Spinal cord (tissue), 10 donors: ENCODE data around the gene CACNA1D. TPM values are rescaled to one million over a fixed set of nuclear protein-coding genes. Genes with fewer than 3 reads are reported as not detected.
A peak's percentile ranks its signal among the peaks of the same experiment; 100 is the strongest.

Source experiments
- DNase-seq, 6 donors: peaks; one replicate each; pipeline versions ENCODE4 v3.0.0 to v3.0.0-alpha.2; 2013 to 2015; ENCODE audit warnings: low spot score in 6 of 6, low read depth in 4 of 6
- H3K27ac ChIP-seq: one replicate; pipeline ENCODE4 v1.5.1; 2013; ENCODE audit warnings: low read depth, low read length, control low read depth
- H3K27me3 ChIP-seq: one replicate; pipeline ENCODE4 v1.6.1; 2013; ENCODE audit warnings: low read length; ENCODE audit not compliant: control insufficient read depth, insufficient read depth
- H3K36me3 ChIP-seq: one replicate; pipeline ENCODE4 v1.6.1; 2013; ENCODE audit warnings: low read length; ENCODE audit not compliant: control insufficient read depth, insufficient read depth
- H3K4me1 ChIP-seq: one replicate; pipeline ENCODE4 v1.6.1; 2013; ENCODE audit warnings: low read length; ENCODE audit not compliant: control insufficient read depth, insufficient read depth
- H3K4me3 ChIP-seq: one replicate; pipeline ENCODE4 v1.5.1; 2013; ENCODE audit warnings: low read depth, low read length, control low read depth
- H3K9me3 ChIP-seq: one replicate; pipeline ENCODE4 v1.6.1; 2013; ENCODE audit warnings: low read length; ENCODE audit not compliant: control insufficient read depth, insufficient read depth
- WGBS: methylation state at CpG from one replicate; pipeline ENCODE4 v1.1.5; 2013; ENCODE audit warnings: missing lambda C conversion rate; ENCODE audit not compliant: insufficient coverage; 5-methylcytosine and 5-hydroxymethylcytosine counted together
- polyA plus RNA-seq, 2 donors: library from polyadenylated mRNA; unstranded; fragments of 120-200 nt; gene quantifications; one replicate each; pipeline ENCODE4 v1.2.1, GENCODE V29; 2013; ENCODE audit not compliant: insufficient read length in 2 of 2
- total RNA-seq, 2 donors: library from RNA; depleted of rRNA in 1 of 2; stranded (reverse); fragments of 120-200 nt in 1 of 2; fragments of >200 nt in 1 of 2; gene quantifications; one replicate each; pipeline versions ENCODE4 v1.2.3 to v1.2.4, GENCODE V29; 2013 to 2014
- donor health status: healthy.

The CACNA1D gene
- total and polyA plus RNA-seq, 4 donors = 14.1 to 37.5 (median 24.4) TPM

DNA sequence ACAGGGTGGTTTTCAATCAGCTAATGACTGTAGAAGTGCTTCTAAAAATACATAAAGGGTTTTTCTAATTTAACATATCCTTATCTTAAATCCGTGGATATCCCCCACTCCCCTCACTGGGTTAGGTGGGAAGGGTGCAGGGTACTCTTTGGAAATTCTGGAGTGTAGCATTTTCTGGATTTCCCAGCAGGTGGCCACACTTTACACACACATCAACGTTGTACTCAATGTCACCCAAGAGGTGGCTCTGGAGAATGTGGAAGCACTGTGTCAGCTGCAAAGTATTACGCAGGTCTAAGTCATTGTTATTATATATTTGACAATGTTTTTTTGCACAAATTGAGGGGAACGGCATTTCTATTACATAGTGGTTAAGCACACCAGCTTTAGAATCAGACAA lies 183.0 kb downstream of the CACNA1D start:
- Histone ChIP-seq H3K9me3 (no peaks in the 10 kb centered on the region), H3K4me3 (no peak overlapping the region), H3K27me3 (no peaks in the 10 kb centered on the region), H3K36me3 (no peaks in the 10 kb centered on the region), H3K27ac (no peak overlapping the region), H3K4me1 (peaks cover 33% of the 10 kb centered on the region)
- DNase-seq = peak in 1 of 6 donors; percentile 55
- WGBS = no CpG with 5 or more reads among the region's 4 CpGs

DNA sequence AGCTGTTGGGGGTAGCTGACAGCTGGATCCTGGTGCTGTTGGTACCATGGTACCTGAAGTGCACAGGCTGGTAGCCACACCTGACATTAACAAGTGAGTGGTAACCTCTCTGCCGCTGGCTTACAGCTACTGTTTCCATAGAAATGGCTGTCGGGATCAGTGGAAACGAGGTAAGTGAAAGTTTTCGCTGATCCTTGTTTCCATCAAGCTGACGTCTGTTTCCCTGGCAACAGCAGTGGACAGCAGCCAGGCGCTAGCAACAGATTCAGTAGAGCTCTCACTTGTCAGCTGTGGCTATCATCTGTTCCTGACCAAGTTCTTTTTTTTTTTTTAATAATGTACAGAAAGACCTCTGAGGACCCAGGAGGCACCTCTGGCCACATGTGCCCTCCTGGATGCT lies 185.6 kb downstream of the CACNA1D start:
- Histone ChIP-seq H3K27me3 (no peaks in the 10 kb centered on the region), H3K27ac (peak overlapping the region; percentile 43), H3K4me3 (no peak overlapping the region), H3K36me3 (no peaks in the 10 kb centered on the region), H3K4me1 (peaks cover 16% of the 10 kb centered on the region), H3K9me3 (no peaks in the 10 kb centered on the region)
- 12% methylated on average over 6 of the region's 6 CpGs for WGBS
- peak in 5 of 6 donors; percentile 64 to 95 (median 76) for DNase-seq

DNA sequence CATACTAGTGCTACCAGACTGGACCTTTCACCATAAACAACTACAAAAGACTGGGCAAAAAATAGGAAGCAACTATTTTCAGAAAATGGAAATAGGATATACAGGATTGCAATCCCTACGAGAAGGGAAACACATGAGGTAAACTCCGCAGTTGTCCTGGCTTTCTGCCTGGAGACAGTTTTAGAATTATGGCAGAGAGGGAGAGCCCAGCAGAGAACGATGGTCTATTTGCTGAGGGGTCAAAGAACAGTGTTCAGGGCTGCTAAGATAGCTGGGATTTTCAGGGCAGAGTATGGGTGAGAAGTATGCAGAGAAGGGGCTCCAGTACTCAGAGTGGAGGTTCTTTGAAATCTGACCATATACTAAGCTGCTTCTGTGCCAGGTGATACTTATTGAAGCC lies 188.4 kb downstream of the CACNA1D start:
- no peak for DNase-seq
- Histone ChIP-seq H3K4me3 (no peak overlapping the region), H3K27ac (no peak overlapping the region), H3K4me1 (peaks cover 5% of the 10 kb centered on the region), H3K9me3 (no peaks in the 10 kb centered on the region), H3K27me3 (no peaks in the 10 kb centered on the region), H3K36me3 (no peaks in the 10 kb centered on the region)
- 61% methylated on average over 3 of the region's 3 CpGs for WGBS

DNA sequence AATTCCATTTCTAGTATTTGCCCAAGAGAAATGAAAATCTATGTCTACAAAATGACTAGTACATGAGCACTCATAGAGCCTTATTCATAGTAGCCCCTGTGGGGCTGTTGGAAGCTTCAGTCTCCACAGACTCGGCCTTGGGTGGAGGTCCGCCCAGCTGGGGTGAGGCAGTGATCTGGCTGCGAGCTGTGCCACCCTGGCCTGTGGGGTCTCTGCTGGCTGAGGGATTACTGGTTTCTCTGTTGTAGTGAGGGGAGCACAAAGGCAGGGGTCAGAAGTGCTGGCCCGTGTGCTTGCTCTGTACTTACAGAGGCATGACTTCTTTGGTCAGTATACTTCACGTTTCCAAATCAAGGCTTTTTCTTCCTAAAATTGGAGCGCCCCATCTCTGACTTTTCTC lies 193.7 kb downstream of the CACNA1D start:
- H3K4me3 ChIP-seq = no peak overlapping the region
- no peaks in the 10 kb centered on the region for H3K27me3 ChIP-seq
- peaks cover 10% of the 10 kb centered on the region for H3K4me1 ChIP-seq
- H3K9me3 ChIP-seq = no peaks in the 10 kb centered on the region
- 91% methylated on average over 4 of the region's 6 CpGs for WGBS
- no peak for DNase-seq
- no peaks in the 10 kb centered on the region for H3K36me3 ChIP-seq
- no peak overlapping the region for H3K27ac ChIP-seq

DNA sequence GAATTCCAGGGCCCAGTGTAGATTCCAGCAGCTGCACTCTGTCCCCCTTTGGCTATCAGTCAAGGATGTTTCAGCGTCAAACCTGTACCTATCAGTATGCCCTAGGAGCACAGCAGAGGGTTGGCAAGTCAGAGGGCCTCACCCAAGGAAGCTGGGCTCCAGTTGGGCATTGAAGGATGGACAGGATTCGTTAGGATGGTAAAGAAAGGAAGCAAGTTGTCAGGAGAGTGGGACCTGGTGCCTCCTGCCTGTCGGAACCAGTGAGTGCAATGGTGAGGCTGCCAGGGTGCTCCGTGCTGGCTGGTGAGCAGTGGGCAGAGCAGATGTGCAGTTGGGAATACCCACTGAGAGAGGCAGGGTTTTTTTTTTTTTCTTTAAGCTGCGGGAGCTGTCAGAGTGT lies 194.6 kb downstream of the CACNA1D start:
- H3K4me1 ChIP-seq = peaks cover 12% of the 10 kb centered on the region
- H3K4me3 ChIP-seq = no peak overlapping the region
- WGBS = 63% methylated on average over 5 of the region's 5 CpGs
- H3K36me3 ChIP-seq = no peaks in the 10 kb centered on the region
- no peak for DNase-seq
- no peaks in the 10 kb centered on the region for H3K9me3 ChIP-seq
- no peak overlapping the region for H3K27ac ChIP-seq
- H3K27me3 ChIP-seq = no peaks in the 10 kb centered on the region

DNA sequence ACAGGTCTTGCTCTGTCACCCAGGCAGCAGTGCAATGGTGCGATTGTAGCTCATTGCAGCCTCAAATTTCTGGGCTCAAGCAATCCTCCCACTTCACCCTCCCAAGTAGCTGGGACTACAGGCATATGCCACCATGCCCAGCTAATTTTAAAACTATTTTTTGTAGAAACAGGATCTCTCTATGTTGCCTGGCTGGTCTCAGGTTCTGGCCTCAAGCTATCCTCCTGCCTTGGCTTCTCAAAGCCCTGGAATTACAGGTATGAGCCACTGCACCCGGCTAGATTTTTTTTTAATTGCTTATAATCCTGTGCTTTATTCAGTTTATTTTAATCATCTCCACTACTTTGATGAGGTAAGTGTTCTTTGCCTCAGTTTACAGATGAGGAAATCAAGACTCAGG lies 195.3 kb downstream of the CACNA1D start:
- 100% methylated on average over 1 of the region's 2 CpGs for WGBS
- DNase-seq = no peak
- H3K27ac ChIP-seq = no peak overlapping the region

DNA sequence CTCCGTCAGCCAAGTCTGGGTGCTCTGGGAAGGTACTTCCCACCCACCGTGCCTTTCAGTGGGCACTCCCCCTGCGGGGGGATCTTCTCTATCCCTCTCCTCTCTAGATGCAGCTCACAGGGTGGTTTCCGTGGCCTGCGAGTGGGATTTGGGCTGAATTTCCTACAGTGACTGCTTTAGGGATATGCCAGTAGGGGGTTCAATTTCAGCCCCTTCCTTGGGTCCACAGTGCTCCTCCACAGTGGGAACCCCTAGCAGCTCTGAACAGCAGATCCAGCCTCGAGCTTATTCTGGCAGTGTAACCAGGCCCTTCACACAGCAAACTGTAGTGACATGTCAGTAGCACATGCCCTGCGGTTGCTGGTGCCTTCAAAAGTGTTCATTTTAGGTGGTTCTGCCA lies 196.1 kb downstream of the CACNA1D start:
- Histone ChIP-seq H3K27ac (no peak overlapping the region), H3K36me3 (no peaks in the 10 kb centered on the region), H3K27me3 (no peaks in the 10 kb centered on the region), H3K4me3 (no peak overlapping the region), H3K9me3 (no peaks in the 10 kb centered on the region), H3K4me1 (peaks cover 26% of the 10 kb centered on the region)
- no peak for DNase-seq
- WGBS = 81% methylated on average over 4 of the region's 7 CpGs

More for the DNA sequence above, 195.3 kb downstream of the CACNA1D start:
- Histone ChIP-seq H3K36me3 (no peaks in the 10 kb centered on the region), H3K4me1 (peaks cover 19% of the 10 kb centered on the region), H3K9me3 (no peaks in the 10 kb centered on the region), H3K27me3 (no peaks in the 10 kb centered on the region), H3K4me3 (no peak overlapping the region)

DNA sequence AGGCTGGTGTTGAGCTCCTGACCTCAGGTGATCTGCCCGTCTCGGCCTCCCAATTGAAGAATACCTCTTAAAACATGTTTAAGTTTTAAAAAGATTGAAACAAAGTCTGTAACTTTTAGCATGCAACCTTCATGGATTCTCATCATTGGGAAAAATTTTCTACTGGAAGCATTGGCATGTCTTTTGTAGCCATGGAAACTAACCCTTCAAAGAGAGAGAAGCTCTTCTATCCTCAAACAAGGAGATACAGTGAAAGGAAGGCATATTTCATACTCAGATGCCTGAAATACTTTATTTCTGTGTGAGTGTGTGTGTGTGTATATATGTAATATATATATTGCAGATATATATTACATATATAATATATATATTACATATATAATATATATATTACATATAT lies 196.9 kb downstream of the CACNA1D start:
- DNase-seq = no peak
- no CpG with 5 or more reads among the region's 2 CpGs for WGBS
- Histone ChIP-seq H3K4me3 (no peak overlapping the region), H3K27ac (no peak overlapping the region), H3K4me1 (peaks cover 26% of the 10 kb centered on the region), H3K27me3 (no peaks in the 10 kb centered on the region), H3K36me3 (no peaks in the 10 kb centered on the region), H3K9me3 (no peaks in the 10 kb centered on the region)

DNA sequence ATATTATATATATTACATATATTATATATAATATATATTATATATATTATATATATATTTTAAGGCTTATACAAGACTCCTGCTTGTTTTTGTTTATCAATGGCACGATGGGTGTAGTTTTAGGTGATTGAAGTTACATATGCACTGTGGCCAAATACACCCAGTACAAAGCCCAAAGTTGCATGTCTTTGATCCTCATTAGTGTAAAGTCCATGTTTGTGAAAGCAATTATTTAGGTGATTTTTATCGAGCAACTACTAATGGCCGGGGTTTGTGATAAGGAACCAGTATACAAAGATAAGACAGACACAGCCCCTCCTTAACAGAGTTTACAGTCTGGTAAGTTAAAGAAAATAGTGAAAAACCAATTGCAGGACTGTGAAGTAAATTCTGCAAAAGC lies 197.5 kb downstream of the CACNA1D start:
- no peak overlapping the region for H3K27ac ChIP-seq
- H3K27me3 ChIP-seq = no peaks in the 10 kb centered on the region
- no peak for DNase-seq
- no peak overlapping the region for H3K4me3 ChIP-seq
- H3K4me1 ChIP-seq = peaks cover 26% of the 10 kb centered on the region
- 100% methylated on average over 1 of the region's 3 CpGs for WGBS
- H3K36me3 ChIP-seq = no peaks in the 10 kb centered on the region
- no peaks in the 10 kb centered on the region for H3K9me3 ChIP-seq

DNA sequence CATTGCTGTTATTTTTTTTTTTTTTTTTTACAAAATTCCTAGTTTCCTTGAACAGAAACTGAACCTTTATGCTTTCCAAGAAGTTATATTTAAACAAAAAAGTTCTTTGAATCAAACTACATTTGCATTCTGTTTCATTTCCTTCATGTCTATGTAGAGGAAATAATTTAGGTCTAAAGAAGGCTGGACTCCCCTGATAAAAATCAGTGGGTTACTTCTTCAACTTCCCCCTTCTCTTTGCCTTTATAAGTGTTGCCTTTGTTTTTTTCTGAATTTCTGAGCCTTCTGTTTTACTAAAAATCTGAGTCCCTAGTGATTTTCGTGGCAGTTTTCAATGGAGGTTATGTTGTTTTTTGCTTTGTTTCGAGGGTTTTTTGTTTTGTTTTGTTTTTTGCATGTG lies 199.0 kb downstream of the CACNA1D start:
- DNase-seq = no peak
- no peaks in the 10 kb centered on the region for H3K36me3 ChIP-seq

More for the DNA sequence above, 199.0 kb downstream of the CACNA1D start:
- 40% methylated on average over 1 of the region's 2 CpGs for WGBS
- Histone ChIP-seq H3K27ac (no peak overlapping the region), H3K9me3 (no peaks in the 10 kb centered on the region), H3K4me3 (no peak overlapping the region), H3K4me1 (peaks cover 26% of the 10 kb centered on the region), H3K27me3 (no peaks in the 10 kb centered on the region)
